ENCODE measurements around the gene L3MBTL4.
A peak's percentile ranks its signal among the peaks of the same experiment; 100 is the strongest.
"Not testable (repeated sequence)": the region's sequence is repeated elsewhere in the genome, so short reads cannot be mapped to it uniquely, and the experiment has no call there.

L3MBTL4 gene

DNA sequence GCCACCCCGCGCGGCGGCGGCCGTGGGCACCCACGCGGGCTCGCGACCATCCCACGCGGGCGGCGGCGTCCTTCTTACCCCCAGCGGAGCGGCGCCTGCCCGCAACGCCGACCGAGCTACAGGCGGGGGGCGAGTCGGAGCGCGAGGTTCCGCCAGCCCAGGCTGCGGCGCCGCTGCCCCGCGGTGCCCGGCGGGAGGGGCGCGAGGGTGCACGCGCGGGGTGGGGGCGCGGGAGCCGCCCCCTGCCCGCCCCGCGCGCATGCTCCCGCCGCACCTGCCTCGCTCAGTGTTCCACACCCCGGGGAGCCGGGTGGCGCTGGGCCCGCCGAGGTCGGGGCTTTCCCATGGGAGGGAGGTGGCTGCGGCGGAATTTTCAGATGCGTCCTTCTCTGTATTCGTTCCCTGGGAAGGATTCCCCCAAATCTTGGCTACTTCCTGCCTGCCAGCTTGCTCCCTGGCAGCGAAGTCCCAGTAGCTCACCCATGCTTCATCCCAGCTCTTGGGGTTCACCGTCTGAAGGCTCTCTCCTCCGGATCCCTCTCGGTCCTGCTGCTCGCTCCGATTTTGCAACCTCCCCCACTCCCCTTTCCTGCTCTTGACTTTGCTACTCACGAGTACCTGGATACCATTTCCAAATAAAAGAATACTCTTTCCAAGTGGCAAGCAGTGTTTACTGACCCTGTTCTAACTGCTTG lies at the start of gene L3MBTL4:
TSS of gene L3MBTL4 (minus strand) at position 189 of the 695 bp plus-strand sequence. CDS start 103,286 bp downstream, outside the sequence.
- no peak for DNase-seq

GRCh38 chr18:6452194-6452593 lies 37.5 kb upstream of the L3MBTL4 start:
- DNase-seq = no peak

GRCh38 chr18:6449213-6449612 lies 34.5 kb upstream of the L3MBTL4 start:
- no peak for DNase-seq

DNA sequence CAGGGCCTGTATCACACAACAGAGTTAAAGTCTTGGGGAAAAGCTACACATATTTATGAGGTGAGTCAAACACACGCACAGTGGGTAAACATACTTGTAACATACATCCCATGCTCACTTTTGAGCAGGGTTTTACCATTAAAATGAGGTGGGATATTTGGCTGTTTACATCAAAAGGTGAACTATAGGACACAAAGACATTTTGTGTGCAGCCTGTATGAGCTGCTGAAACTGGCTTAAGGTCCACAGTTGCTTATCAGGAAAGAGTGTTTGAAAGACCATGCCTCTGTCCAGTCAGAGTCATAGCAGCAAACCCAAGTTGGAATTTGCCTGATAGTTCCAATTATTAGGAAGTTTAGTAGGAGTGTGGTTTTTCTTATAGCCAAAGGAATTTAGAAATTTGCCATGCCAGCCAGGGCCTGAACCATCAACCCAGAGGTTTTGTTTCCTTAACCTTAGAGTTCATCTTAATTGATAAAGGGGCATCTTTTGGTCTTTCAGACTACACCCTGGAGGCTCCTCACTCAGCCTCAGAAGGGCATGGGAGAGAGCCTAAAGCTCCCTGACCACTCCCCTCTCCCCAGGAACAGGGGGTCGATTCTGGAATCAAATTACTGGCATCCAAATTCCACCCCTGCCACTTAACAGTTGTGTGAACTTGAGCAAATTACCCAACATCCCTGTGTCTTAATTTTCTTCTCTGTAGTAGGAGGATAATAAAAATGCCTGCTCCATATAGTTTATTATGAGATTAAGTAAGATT lies 29.9 kb upstream of the L3MBTL4 start:
- no peak for DNase-seq

DNA sequence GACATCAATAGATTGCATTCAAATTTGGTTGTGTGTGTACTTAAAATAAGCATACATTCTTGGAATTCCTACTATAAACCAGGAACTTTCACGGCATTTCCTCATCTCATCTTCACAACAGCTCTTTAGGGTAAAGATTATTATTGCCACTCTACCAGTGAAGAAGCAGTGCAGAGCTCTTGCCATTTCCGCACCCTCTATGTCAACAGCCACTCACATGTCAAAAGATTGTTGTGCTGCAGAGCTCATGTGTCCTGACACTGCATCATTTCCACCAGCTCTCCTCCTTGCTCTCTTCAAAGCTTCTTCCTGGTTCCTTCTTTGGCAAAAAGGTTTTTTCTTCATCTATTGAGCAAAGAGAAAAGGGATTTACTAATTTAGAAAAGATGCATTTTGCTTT lies 26.5 kb upstream of the L3MBTL4 start:
- no peak for DNase-seq

DNA sequence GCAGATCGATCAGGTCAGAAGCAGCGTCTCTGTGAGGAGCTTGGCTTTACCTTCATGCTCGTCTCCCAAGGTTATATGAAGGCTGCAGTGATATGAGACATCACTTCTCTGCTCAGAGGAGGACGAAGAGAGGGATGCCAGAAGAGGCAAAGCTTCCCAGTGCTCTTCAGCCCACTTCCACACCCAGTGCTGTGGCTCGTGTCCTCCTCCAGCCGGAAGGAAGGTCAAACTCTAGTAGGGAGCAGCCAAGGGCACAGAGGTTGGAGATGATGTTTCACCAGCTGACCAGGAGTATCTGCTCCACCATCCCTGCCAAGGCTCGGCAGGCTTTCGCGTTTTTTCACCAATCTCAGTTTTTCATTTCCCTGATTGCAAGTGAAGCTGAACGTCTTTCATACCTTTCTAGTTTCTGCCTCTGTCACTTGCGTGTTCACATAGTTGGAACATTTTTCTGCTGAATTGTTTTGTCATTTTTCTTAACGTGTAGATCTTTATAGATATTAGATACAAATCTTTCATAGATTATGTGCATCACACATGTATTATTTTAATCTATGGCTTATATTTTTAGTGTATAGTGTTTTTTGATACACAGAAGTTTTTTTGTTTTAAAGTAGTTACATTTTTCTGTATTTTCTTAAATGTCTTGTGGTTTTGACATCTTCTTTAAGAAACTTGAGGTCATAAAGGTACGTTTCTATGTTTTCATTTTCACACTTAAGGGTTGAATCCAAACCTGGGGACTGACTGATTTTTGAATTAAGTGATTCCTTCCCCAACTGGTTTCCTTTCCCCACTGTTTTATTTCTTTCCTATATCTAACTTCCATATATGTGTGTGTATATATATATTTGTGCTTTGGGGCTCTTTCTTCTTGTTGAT lies 23.5 kb upstream of the L3MBTL4 start:
- DNase-seq = no peak

GRCh38 chr18:6435731-6436130 lies 21.0 kb upstream of the L3MBTL4 start:
- no peak for DNase-seq

DNA sequence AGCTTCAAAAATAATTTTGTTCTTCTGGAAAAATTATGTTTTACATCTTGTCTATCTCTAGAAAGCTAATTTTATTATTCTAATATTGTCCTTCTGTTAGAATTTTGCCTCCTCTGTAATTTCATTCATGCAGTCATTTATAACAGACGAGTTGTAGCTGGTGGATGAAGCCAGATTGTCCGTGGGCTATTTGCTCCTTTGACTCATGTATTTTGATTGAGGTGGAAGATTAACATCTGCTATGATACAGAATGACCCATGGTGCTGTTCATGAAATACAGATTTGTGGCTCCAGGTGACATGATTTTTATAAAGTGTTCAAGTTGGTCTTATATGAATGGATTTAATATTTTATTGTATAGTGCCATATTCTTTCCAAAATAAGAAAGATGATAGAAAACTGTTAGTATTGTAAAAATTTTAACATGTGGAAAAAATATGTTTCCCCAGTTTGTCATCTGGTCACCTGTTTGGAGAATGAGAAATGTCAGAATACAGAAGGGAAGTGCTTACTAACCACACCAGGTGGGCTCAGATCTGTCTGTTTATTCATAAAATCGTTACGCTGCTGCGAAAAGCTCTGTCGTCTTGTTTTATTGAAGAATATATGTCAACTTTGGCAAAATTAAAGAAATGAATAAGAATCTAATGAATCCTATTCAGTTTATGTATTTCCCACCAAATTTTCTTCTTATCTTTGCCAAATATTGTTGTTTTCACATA lies 20.4 kb upstream of the L3MBTL4 start:
- DNase-seq = no peak

DNA sequence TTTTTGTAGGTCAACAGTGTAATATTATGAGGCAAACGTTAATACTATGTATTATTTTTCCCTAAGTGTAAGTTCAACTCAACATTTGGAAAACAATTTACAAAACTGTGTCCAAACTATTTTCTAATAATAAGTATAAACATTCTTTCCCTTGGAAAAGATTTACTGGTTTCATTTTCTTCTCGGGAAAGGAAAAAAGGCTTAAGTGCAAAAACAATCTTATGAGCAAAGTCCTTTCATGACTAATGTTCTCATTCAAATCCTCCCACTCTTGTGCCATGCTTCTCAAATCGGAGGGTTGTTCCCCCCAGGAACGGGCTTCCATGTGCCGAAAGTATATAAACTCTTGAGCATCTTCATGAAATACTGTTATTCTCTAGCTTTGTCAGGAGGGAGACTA lies 19.8 kb upstream of the L3MBTL4 start:
- DNase-seq = no peak

DNA sequence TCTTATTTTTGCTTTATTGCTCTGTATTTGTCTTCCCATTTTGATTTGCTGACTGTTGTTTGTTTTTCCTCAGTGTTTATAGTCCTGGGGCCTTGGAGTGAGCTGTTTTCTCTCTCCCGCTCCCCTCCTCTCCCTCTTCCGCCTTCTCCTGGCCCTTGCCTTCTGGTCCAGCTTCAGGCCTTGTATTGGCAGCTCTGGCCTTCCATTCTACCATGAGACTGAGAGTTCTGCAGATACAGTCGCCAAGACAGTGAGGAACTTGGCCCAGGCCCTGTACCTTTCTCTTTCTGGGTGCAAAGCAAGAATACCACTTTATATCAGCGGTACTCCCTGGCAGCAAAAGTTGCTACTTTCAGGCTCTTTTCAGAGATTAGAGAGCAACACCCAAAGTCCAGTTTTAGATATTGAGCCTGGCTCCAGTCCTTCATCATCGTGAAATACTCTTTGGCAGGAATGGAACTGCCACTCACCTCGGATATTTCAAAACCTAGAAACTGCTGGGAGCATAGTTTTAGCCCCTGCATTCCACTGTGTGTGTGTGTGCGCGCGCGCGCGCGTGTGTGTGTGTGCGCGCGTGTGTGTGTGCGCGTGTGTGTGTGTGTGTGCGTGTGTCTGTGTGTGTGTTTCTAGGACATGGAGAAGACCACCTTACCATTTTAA lies 17.1 kb upstream of the L3MBTL4 start:
- no peak for DNase-seq

GRCh38 chr18:6428851-6429395 lies 14.2 kb upstream of the L3MBTL4 start:
- DNase-seq = no peak

- no peak for DNase-seq
Observed at GRCh38 chr18:6427286-6427685, 12.6 kb upstream of the L3MBTL4 start.

DNA sequence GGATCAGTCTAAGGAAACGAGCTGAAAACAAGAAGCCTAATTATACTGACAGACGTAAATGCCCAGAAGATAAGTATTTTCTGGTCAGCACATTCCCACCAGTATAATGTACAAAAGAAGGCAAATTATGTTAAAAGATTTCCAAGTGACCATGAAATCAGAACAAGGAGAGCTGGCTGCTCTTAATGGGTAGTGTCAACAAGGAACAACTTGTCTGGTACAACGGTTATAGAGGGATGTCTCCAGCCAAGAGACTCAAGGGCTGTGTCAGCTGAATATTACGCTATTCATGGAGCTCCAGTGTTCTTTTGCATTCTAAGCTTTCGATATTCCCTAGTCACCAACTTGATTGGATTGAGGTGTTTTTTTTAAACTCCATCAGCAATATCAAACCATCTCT lies 8.6 kb upstream of the L3MBTL4 start:
- DNase-seq = no peak

DNA sequence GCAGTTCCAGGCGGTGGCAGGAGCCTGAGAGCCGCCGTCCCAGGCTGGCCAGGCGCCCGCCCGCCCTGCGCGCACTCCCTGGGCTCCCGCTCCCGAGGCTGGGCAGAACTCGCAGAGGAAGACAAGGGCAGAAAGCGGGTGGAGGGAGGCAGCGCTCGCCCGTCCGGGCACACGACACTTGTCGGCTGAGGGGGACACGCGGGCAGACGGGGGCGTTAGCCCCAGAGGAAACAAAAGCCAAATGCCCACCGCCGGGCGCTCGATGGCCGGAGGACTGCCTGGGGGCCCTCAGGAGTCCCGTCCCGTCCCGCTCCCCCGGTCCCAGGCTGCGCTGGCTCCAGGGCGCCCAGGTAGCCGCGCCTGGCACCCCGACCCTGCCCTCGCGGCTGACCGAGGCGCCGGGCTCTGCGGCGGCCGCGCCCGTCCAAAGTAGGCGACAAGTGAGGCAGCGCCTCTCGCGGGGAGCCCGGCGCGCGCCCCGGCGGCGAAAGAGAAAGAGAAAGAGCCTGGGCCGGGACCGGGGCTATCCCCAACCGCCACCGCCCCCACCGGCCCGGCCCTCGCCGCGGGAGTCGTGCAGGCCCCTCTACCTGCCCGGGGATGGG lies 491 bp downstream of the L3MBTL4 start:
- DNase-seq = peak; percentile 7

GRCh38 chr18:6413579-6414117 lies 1.1 kb downstream of the L3MBTL4 start:
- DNase-seq = no peak

DNA sequence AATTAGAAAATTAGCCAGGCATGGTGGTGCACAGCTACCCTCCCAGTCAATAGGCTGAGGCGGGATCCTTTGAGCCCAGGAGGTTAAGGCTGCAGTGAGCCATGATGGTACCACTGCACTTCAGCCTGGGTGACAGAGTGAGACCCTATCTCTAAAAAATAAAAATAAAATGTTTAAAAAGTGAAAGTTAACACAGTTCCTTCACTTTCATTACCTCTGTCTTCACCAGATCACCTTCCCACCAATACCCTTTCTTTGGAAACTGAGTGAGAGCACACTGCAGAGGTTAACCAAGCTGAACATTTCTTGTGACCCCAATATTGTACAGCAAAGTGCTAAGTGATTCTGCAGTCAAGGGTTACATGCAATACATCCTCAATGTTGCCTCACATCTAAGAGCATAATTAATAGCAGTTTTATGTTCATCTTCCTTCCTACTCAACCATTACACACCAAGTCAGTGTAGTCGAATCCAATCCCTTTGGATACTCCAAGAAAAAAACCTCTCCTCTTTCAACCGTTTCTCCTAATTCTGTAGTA lies 1.7 kb downstream of the L3MBTL4 start:
- DNase-seq = no peak

DNA sequence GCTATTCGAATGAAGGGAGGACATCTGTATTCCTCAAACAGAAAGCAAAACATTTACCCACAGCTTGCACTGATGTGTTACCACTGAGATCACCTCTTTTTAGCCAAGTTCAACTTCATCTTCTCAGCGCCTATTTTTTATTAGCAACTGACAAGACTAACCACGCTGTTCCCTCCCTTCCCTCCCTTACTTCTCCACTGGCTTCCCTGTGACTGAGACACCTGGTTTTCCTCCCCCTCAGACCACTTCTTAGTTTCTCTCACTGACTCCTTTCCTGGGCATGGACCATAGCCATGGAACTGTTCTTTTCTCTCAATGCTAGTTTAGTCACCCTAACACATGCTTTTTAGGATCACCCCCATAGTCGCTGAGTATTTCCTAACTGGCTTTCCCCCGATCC lies 3.3 kb downstream of the L3MBTL4 start:
- no peak for DNase-seq

DNA sequence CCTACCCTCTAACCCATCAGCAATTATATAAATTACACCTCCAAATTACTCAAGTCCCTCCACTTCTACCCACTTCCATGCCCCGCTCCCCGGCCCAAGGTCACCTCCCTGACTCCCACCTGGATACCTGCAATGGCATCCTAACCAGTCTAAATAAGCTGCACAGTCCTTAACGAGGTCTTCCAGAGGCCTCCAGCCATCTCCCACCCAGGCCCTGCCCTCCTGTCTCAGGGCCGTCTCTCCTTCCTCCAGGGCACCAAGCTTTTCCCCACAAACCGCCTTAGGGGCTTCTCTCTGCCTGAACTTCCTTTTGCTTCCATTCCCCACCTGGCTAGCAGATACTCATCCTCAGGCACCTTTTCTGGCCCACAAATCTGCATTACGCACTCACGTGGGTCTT lies 4.8 kb downstream of the L3MBTL4 start:
- DNase-seq = no peak

DNA sequence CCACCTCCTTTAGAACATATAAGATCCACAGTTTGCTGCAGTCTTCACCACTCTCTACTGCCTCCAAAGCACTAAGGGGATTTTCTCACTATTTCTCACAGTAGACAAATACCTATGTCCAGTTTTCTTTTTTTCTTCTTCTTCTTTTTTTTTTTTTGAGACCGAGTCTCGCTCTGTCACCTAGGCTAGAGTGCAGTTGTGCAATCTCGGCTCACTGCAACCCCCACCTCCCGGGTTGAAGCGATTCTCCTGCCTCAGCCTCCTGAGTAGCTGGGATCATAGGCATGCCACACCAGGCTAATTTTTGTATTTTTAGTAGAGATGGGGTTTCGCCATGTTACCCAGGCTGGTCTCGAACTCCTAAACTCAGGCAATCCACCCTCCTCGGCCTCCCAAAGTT lies 6.2 kb downstream of the L3MBTL4 start:
- DNase-seq = not testable (repeated sequence)

GRCh38 chr18:6406910-6407470 lies 7.7 kb downstream of the L3MBTL4 start:
- DNase-seq = no peak

All from stimulated activated CD4-positive, alpha-beta T cell treated with anti-CD3 and anti-CD28 coated beads, Interleukin-12 subunit alpha, Interleukin-12 subunit beta, amount 100 ng/mL, for 4 hours (primary cell).